ENCODE data around the gene PHF1. TPM values are rescaled to one million over a fixed set of nuclear protein-coding genes. Genes with fewer than 3 reads are reported as not detected.
A peak's percentile ranks its signal among the peaks of the same experiment; 100 is the strongest.

PHF1 gene
- polyA plus RNA-seq, 3 donors = 3.0 to 90.2 (median 3.5) TPM

DNA sequence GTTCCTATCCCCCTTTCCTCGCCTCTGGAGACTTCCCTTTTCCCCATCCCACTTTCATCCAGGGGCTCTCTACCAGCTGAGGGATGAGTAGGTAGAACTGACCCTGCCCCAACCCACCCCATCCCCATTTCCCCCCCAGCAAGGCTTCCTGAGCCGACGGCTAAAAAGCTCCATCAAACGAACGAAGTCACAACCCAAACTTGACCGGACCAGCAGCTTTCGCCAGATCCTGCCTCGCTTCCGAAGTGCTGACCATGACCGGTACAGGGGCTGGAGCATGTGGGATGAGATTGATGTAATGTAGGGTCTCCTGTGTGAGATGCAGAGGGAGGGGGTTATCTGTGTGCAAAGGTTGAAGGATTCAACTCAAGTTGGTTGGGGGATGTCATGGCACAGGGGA lies 21.7 kb downstream of the PHF1 start:
- Histone ChIP-seq H3K9ac (ENCODE audit: insufficient read depth, low read length, poor library complexity, severe bottlenecking) (no peak overlapping the region), H3K36me3 (replicated peaks in 1 of 2; ENCODE audit: control insufficient read depth in 1 of 2, insufficient read depth in 2 of 2, low read length in 2 of 2) (peaks cover 6 to 17% of the 10 kb centered on the region in 2 donors), H3K27me3 (ENCODE audit: control insufficient read depth in 2 of 2, insufficient read depth in 2 of 2, low read length in 2 of 2) (peaks cover 0 to 3% of the 10 kb centered on the region in 2 donors), H2AFZ (ENCODE audit: insufficient read depth, low read depth, low read length, poor library complexity, severe bottlenecking) (no peak overlapping the region), H3K27ac (ENCODE audit: low read depth in 1 of 2, low read length in 2 of 2) (no peak overlapping the region), H4K20me1 (ENCODE audit: insufficient read depth, low read length) (no peaks in the 10 kb centered on the region), H3K4me2 (replicated peaks; ENCODE audit: extremely low read depth, low read length, poor library complexity, severe bottlenecking) (peak overlapping the region; percentile 81), H3K79me2 (ENCODE audit: insufficient read depth, low read length) (no peaks in the 10 kb centered on the region), H3K9me3 (replicated peaks in 1 of 2; ENCODE audit: control insufficient read depth in 1 of 2, insufficient read depth in 1 of 2, low read length in 2 of 2) (no peaks in the 10 kb centered on the region), H3K4me1 (ENCODE audit: control insufficient read depth in 1 of 2, insufficient read depth in 2 of 2, low read length in 2 of 2) (peaks cover 30 to 43% of the 10 kb centered on the region in 2 donors), H3K4me3 (replicated peaks in 1 of 3; ENCODE audit: low read depth in 2 of 3, low read length in 3 of 3) (peak overlapping the region in 1 of 3 experiments; percentile 69)
- Mint-ChIP-seq H3K36me3 (peaks cover 16 to 33% of the 10 kb centered on the region in 2 donors), H3K4me1 (peaks cover 55% of the 10 kb centered on the region), H3K27ac (peak overlapping the region in 3 of 7 donors; percentile 26 to 71 (median 47)), H3K27me3 (ENCODE audit: low read depth in 3 of 3) (peaks cover 20 to 30% (median 21%) of the 10 kb centered on the region in 3 donors), H3K4me3 (peak overlapping the region; percentile 62 to 84), H3K9me3 (peaks cover 0 to 5% (median 0%) of the 10 kb centered on the region in 7 donors)
- TF ChIP-seq, protein P1, sequence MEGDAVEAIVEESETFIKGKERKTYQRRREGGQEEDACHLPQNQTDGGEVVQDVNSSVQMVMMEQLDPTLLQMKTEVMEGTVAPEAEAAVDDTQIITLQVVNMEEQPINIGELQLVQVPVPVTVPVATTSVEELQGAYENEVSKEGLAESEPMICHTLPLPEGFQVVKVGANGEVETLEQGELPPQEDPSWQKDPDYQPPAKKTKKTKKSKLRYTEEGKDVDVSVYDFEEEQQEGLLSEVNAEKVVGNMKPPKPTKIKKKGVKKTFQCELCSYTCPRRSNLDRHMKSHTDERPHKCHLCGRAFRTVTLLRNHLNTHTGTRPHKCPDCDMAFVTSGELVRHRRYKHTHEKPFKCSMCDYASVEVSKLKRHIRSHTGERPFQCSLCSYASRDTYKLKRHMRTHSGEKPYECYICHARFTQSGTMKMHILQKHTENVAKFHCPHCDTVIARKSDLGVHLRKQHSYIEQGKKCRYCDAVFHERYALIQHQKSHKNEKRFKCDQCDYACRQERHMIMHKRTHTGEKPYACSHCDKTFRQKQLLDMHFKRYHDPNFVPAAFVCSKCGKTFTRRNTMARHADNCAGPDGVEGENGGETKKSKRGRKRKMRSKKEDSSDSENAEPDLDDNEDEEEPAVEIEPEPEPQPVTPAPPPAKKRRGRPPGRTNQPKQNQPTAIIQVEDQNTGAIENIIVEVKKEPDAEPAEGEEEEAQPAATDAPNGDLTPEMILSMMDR (IDR thresholded peaks at IDR 0.05) = no peak
- intact Hi-C loops (cut with micrococcal nuclease) = no loop called here
- WGBS (ENCODE audit: insufficient coverage) = 38% methylated on average over 5 of the region's 10 CpGs
- no peak for DNase-seq

DNA sequence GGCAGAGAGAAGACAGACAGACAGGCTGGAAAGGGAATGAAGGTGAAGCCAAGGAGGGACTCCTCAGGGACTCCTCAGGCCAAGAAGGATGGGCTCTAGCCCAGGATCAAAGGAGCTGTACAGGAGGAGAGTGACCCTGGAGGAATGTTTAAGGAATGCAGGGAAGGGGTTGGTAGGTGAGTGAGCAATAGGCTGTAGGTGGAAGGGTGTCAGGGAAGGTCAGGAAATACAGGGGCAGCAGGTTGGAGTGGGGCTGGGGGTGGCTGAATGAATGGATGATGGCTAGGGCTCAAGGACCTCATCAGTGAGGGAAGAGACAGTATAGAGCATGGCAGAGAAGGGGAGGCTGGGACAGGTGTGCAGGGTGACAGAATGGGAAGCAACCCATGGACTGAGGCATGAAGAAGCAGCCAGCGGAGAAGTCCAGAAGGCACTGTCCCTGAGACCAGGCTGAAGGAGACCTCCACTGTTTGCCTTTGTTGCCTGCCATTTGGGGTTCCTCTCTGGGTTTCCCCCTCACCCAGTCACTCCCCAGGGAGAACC lies 22.3 kb downstream of the PHF1 start:
- Mint-ChIP-seq H3K27me3 (ENCODE audit: low read depth in 3 of 3) (peaks cover 20 to 29% (median 21%) of the 10 kb centered on the region in 3 donors), H3K27ac (peak overlapping the region in 4 of 7 donors; percentile 7 to 86 (median 40)), H3K9me3 (peaks cover 0 to 5% (median 0%) of the 10 kb centered on the region in 7 donors), H3K4me1 (peaks cover 54% of the 10 kb centered on the region), H3K36me3 (peaks cover 20 to 36% of the 10 kb centered on the region in 2 donors), H3K4me3 (peak overlapping the region in 1 of 2 donors; percentile 84)
- H3K9ac ChIP-seq (ENCODE audit: insufficient read depth, low read length, poor library complexity, severe bottlenecking) = no peak overlapping the region
- 100% methylated on average over 1 of the region's 1 CpG for WGBS (ENCODE audit: insufficient coverage)
- no peaks in the 10 kb centered on the region for H3K9me3 ChIP-seq (replicated peaks in 1 of 2; ENCODE audit: control insufficient read depth in 1 of 2, insufficient read depth in 1 of 2, low read length in 2 of 2)
- peaks cover 7 to 20% of the 10 kb centered on the region in 2 donors for H3K36me3 ChIP-seq (replicated peaks in 1 of 2; ENCODE audit: control insufficient read depth in 1 of 2, insufficient read depth in 2 of 2, low read length in 2 of 2)
- no peak overlapping the region for H2AFZ ChIP-seq (ENCODE audit: insufficient read depth, low read depth, low read length, poor library complexity, severe bottlenecking)
- intact Hi-C loops (cut with micrococcal nuclease) = no loop called here
- no peak overlapping the region for H3K4me3 ChIP-seq (replicated peaks in 1 of 3; ENCODE audit: low read depth in 2 of 3, low read length in 3 of 3)
- H3K4me1 ChIP-seq (ENCODE audit: control insufficient read depth in 1 of 2, insufficient read depth in 2 of 2, low read length in 2 of 2) = peaks cover 29 to 42% of the 10 kb centered on the region in 2 donors
- H3K4me2 ChIP-seq (replicated peaks; ENCODE audit: extremely low read depth, low read length, poor library complexity, severe bottlenecking) = no peak overlapping the region
- H3K27ac ChIP-seq (ENCODE audit: low read depth in 1 of 2, low read length in 2 of 2) = no peak overlapping the region
- peaks cover 0 to 3% of the 10 kb centered on the region in 2 donors for H3K27me3 ChIP-seq (ENCODE audit: control insufficient read depth in 2 of 2, insufficient read depth in 2 of 2, low read length in 2 of 2)
- TF ChIP-seq, protein P1 (IDR thresholded peaks at IDR 0.05) = no peak
- no peak for DNase-seq
- no peaks in the 10 kb centered on the region for H4K20me1 ChIP-seq (ENCODE audit: insufficient read depth, low read length)
- no peaks in the 10 kb centered on the region for H3K79me2 ChIP-seq (ENCODE audit: insufficient read depth, low read length)

Data from CD14-positive monocyte (primary cell).